Measurements from ENCODE around the gene POGLUT2.

Gene POGLUT2

GRCh38 chr13:102771298-102772041 is 27.3 kb downstream of the POGLUT2 start:
- FAIRE-seq (no peak), DNase-seq (ENCODE audit: insufficient read length, low spot score) (no peak)

- DNase-seq (ENCODE audit: insufficient read length, low spot score) (no peak), FAIRE-seq (no peak)
These were observed 28.3 kb downstream of the POGLUT2 start for GRCh38 chr13:102770435-102770834.

- DNase-seq (ENCODE audit: insufficient read length, low spot score): no peak
- no peak for FAIRE-seq
These were observed 29.1 kb downstream of the POGLUT2 start for GRCh38 chr13:102769679-102770078.

- FAIRE-seq (no peak), DNase-seq (ENCODE audit: insufficient read length, low spot score) (no peak)
These were observed 29.9 kb downstream of the POGLUT2 start for GRCh38 chr13:102768909-102769308.

- FAIRE-seq: no peak
- DNase-seq (ENCODE audit: insufficient read length, low spot score): no peak
These were observed 35.0 kb downstream of the POGLUT2 start for GRCh38 chr13:102763741-102764140.

GRCh38 chr13:102761071-102761470 is 37.7 kb downstream of the POGLUT2 start:
- DNase-seq (ENCODE audit: insufficient read length, low spot score) (no peak), FAIRE-seq (no peak)

- DNase-seq (ENCODE audit: insufficient read length, low spot score) (no peak), FAIRE-seq (no peak)
These were observed 39.9 kb downstream of the POGLUT2 start for GRCh38 chr13:102758842-102759241.

GRCh38 chr13:102757006-102757405 is 41.8 kb downstream of the POGLUT2 start:
- no peak for DNase-seq (ENCODE audit: insufficient read length, low spot score)
- FAIRE-seq: no peak

GRCh38 chr13:102751886-102752285 is 46.9 kb downstream of the POGLUT2 start:
- no peak for DNase-seq (ENCODE audit: insufficient read length, low spot score)
- FAIRE-seq: no peak

GRCh38 chr13:102742506-102742905 is 56.3 kb downstream of the POGLUT2 start:
- FAIRE-seq: no peak
- DNase-seq (ENCODE audit: insufficient read length, low spot score): no peak

- no peak for FAIRE-seq
- no peak for DNase-seq (ENCODE audit: insufficient read length, low spot score)
These were observed 56.7 kb downstream of the POGLUT2 start for GRCh38 chr13:102742101-102742500.

Data from HTR-8/SVneo (cell line).